ENCODE data around the gene ZNF408. TPM values are rescaled to one million over a fixed set of nuclear protein-coding genes. Genes with fewer than 3 reads are reported as not detected.

Gene ZNF408
- total RNA-seq, 1 experiment from 2014 or later, result 15.2 TPM

GRCh38 chr11:46741600-46742484, 41.0 kb downstream of the ZNF408 start:
- ATAC-seq (no peak), DNase-seq (ENCODE audit: low spot score) (no peak)
- CTCF ChIA-PET, result interaction anchor here (0.5 kb wide), 1 partner anchor 15 kb away, joined by 3 read pairs; no protein-coding TSS in a partner anchor
- Mint-ChIP-seq H3K36me3 (peaks cover 54% of the 10 kb centered on the region), H3K27ac (peak overlapping the region; percentile 20; the same call in 1 of the 2 replicates), H3K9me3 (no peaks in the 10 kb centered on the region), H3K27me3 (ENCODE audit: low read depth) (no peaks in the 10 kb centered on the region; the same call in 1 of the 2 replicates), H3K4me3 (no peak overlapping the region), H3K4me1 (peaks cover 5% of the 10 kb centered on the region; the same call in 1 of the 2 replicates)
- no peak for TF ChIP-seq ETV6 (CRISPR knock-in tag; IDR thresholded peaks at IDR 0.05)
- no peak for TF ChIP-seq HMGA2 (CRISPR knock-in tag; IDR thresholded peaks at IDR 0.05)
- no peak for TF ChIP-seq NFATC4 (CRISPR knock-in tag; IDR thresholded peaks at IDR 0.05)
- no peak for TF ChIP-seq ATF3 (CRISPR knock-in tag; conservative IDR thresholded peaks at IDR 0.05)
- no peak for TF ChIP-seq ZSCAN18 (CRISPR knock-in tag; IDR thresholded peaks at IDR 0.05)
- no peak for TF ChIP-seq TEAD4 (CRISPR knock-in tag; IDR thresholded peaks at IDR 0.05)
- TF ChIP-seq FOXJ3 (CRISPR knock-in tag; IDR thresholded peaks at IDR 0.05; ENCODE audit: borderline replicate concordance), result no peak
- no peak for TF ChIP-seq NR1H2 (CRISPR knock-in tag; IDR thresholded peaks at IDR 0.05)
- TF ChIP-seq ZMAT4 (CRISPR knock-in tag; IDR thresholded peaks at IDR 0.05), result no peak
- POLR2A ChIA-PET, result no interaction called here

- no peak overlapping the region for H3K4me3 Mint-ChIP-seq
- H3K27me3 Mint-ChIP-seq (ENCODE audit: low read depth), result no peaks in the 10 kb centered on the region
- H3K4me1 Mint-ChIP-seq, result peaks cover 5% of the 10 kb centered on the region; the same call in 1 of the 2 replicates
- no peaks in the 10 kb centered on the region for H3K9me3 Mint-ChIP-seq
- ChIA-PET POLR2A (no interaction called here), CTCF (interaction anchor here (0.5 to 1.1 kb wide), 2 partner anchors 265 to 517 kb away, joined by 3 read pairs; no protein-coding TSS in a partner anchor)
- no peak for DNase-seq (ENCODE audit: low spot score)
- H3K36me3 Mint-ChIP-seq, result peaks cover 66% of the 10 kb centered on the region
- H3K27ac Mint-ChIP-seq, result no peak overlapping the region; the same call in 1 of the 2 replicates
- no peak for ATAC-seq
- TF ChIP-seq ZNF263 (CRISPR knock-in tag; IDR thresholded peaks at IDR 0.05; ENCODE audit: low read depth), result no peak
- TF ChIP-seq ELF4 (CRISPR knock-in tag; IDR thresholded peaks at IDR 0.05; ENCODE audit: low read depth), result no peak
- no peak for TF ChIP-seq ATF1 (CRISPR knock-in tag; IDR thresholded peaks at IDR 0.05)
- no peak for TF ChIP-seq NR3C1 (CRISPR knock-in tag; conservative IDR thresholded peaks at IDR 0.05; ENCODE audit: low read depth)
- TF ChIP-seq ZSCAN18 (CRISPR knock-in tag; IDR thresholded peaks at IDR 0.05), result no peak
- TF ChIP-seq FOXP1 (CRISPR knock-in tag; IDR thresholded peaks at IDR 0.05; ENCODE audit: borderline replicate concordance), result no peak
- TF ChIP-seq JAZF1 (CRISPR knock-in tag; IDR thresholded peaks at IDR 0.05), result no peak
- no peak for TF ChIP-seq AR (CRISPR knock-in tag; IDR thresholded peaks at IDR 0.05)
- TF ChIP-seq ZNF671 (CRISPR knock-in tag; IDR thresholded peaks at IDR 0.05), result no peak
- no peak for TF ChIP-seq E2F5 (CRISPR knock-in tag; IDR thresholded peaks at IDR 0.05)
- no peak for TF ChIP-seq E2F1 (CRISPR knock-in tag; IDR thresholded peaks at IDR 0.05)
- no peak for TF ChIP-seq USF1 (CRISPR knock-in tag; IDR thresholded peaks at IDR 0.05)
- TF ChIP-seq OVOL2 (CRISPR knock-in tag; IDR thresholded peaks at IDR 0.05; ENCODE audit: borderline replicate concordance), result no peak
- no peak for TF ChIP-seq PREB (CRISPR knock-in tag; IDR thresholded peaks at IDR 0.05; ENCODE audit: borderline replicate concordance)
Observed at GRCh38 chr11:46743043-46743442, 42.2 kb downstream of the ZNF408 start.
